Kidney (tissue), 14 donors: ENCODE measurements around the gene NFKB1. TPM values are rescaled to one million over a fixed set of nuclear protein-coding genes. Genes with fewer than 3 reads are reported as not detected.

Source experiments
- DNase-seq, 5 donors: peaks; one replicate each; pipeline ENCODE4 v3.0.0-alpha.2; 2013 to 2020
- FAIRE-seq: peaks from 2 replicates; lab custom pipeline; 2012; peaks lifted over from hg19 to GRCh38; lab: Jason Lieb, UNC
- H3K27ac ChIP-seq, 2 donors: one replicate each; pipeline ENCODE4 v1.7.0; 2013; ENCODE audit warnings: low read depth in 2 of 2, low read length in 2 of 2, inconsistent platforms in 1 of 2
- H3K27me3 ChIP-seq: one replicate; pipeline ENCODE4 v1.7.1; 2013; ENCODE audit warnings: low read length, inconsistent platforms; ENCODE audit not compliant: control insufficient read depth, insufficient read depth
- H3K36me3 ChIP-seq, 3 donors: one replicate each; pipeline versions ENCODE4 v1.7.0 to v1.7.1; 2013; ENCODE audit warnings: low read length in 3 of 3, control low read depth in 1 of 3, inconsistent platforms in 1 of 3; ENCODE audit not compliant: insufficient read depth in 3 of 3, control insufficient read depth in 2 of 3
- H3K4me1 ChIP-seq, 3 donors: one replicate each; pipeline versions ENCODE4 v1.7.0 to v1.7.1; 2013; ENCODE audit warnings: low read length in 3 of 3, inconsistent platforms in 1 of 3, low read depth in 1 of 3; ENCODE audit not compliant: control insufficient read depth in 2 of 3, insufficient read depth in 2 of 3
- H3K4me3 ChIP-seq, 3 donors: one replicate each; pipeline versions ENCODE4 v1.7.0 to v1.8.1; 2013; ENCODE audit warnings: low read length in 3 of 3, control low read depth in 1 of 3, inconsistent platforms in 1 of 3
- H3K9ac ChIP-seq, 3 donors: one replicate each; pipeline versions ENCODE4 v1.7.0 to v1.7.1; 2013; ENCODE audit warnings: low read length in 3 of 3, control low read depth in 1 of 3, inconsistent platforms in 1 of 3
- H3K9me3 ChIP-seq, 3 donors: one replicate each; pipeline versions ENCODE4 v1.7.0 to v1.7.1; 2013; ENCODE audit warnings: low read length in 3 of 3, control low read depth in 1 of 3, inconsistent platforms in 1 of 3; ENCODE audit not compliant: control insufficient read depth in 2 of 3, insufficient read depth in 1 of 3
- CTCF ChIP-seq: IDR thresholded peaks from 3 replicates; pipeline ENCODE4 v1.5.1; 2012; ENCODE audit warnings: mild to moderate bottlenecking, moderate library complexity, borderline replicate concordance; ENCODE audit not compliant: insufficient read depth; ENCODE audit errors: extremely low read depth
- intact Hi-C: fragments of 100-400 bp; cut with DNase I; formaldehyde crosslinking; loops from one replicate; pipeline ENCODE4 v1.11.1; 2022
- polyA plus RNA-seq: library from polyadenylated mRNA; stranded (reverse); fragments of 350-450 nt; fragmentation: Illumina TruSeq; extraction: RNeasy Lipid Tissue Mini Kit (QIAGEN cat#74804); gene quantifications from one replicate; pipeline ENCODE4 v1.2.3, GENCODE V29; 2014; ENCODE audit warnings: low read depth, low replicate concordance; ENCODE audit not compliant: insufficient read depth
- total RNA-seq: library from RNA; stranded (reverse); fragmentation: NEBNext Ultra II Directional; extraction: Animal tissue kit (Norgen Biotek cat#: 25700); gene quantifications from one replicate; pipeline ENCODE4 v1.2.1, GENCODE V29; 2021
- donor health status: control.
- donor health status: control.
- donor health status: control.
- donor health status: control.
- donor health status: control.
- donor health status: DM: yes; HTN: yes; CAD: no.
- donor health status: Normal renal cell carcinoma (clear cell type).

The NFKB1 gene
- total and polyA plus RNA-seq, 2 donors from 2014 or later = 10.1 to 56.9 TPM

GRCh38 chr4:102631616-102632015, 130.5 kb downstream of the NFKB1 start:
- intact Hi-C loops = no loop called here
- TF ChIP-seq CTCF = no peak
- Histone ChIP-seq H3K27ac (no peak overlapping the region), H3K4me1 (no peaks in the 10 kb centered on the region), H3K36me3 (peaks cover 0 to 5% (median 3%) of the 10 kb centered on the region in 3 donors), H3K9ac (no peak overlapping the region), H3K4me3 (no peak overlapping the region), H3K27me3 (no peaks in the 10 kb centered on the region), H3K9me3 (no peaks in the 10 kb centered on the region)
- no peak for FAIRE-seq
- no peak for DNase-seq

- no peaks in the 10 kb centered on the region for H3K9me3 ChIP-seq
- no peaks in the 10 kb centered on the region for H3K27me3 ChIP-seq
- FAIRE-seq (no peak), DNase-seq (no peak)
- no peaks in the 10 kb centered on the region for H3K4me1 ChIP-seq
- TF ChIP-seq CTCF = no peak
- H3K9ac ChIP-seq = no peak overlapping the region
- peaks cover 0 to 6% (median 3%) of the 10 kb centered on the region in 3 donors for H3K36me3 ChIP-seq
- no peak overlapping the region for H3K4me3 ChIP-seq
- H3K27ac ChIP-seq = no peak overlapping the region
- intact Hi-C loops = no loop called here
These were observed 131.3 kb downstream of the NFKB1 start for GRCh38 chr4:102632241-102633065.

GRCh38 chr4:102633100-102633499, 131.9 kb downstream of the NFKB1 start:
- no peak overlapping the region for H3K9ac ChIP-seq
- no peaks in the 10 kb centered on the region for H3K9me3 ChIP-seq
- peaks cover 0 to 11% (median 3%) of the 10 kb centered on the region in 3 donors for H3K36me3 ChIP-seq
- TF ChIP-seq CTCF = no peak
- H3K4me1 ChIP-seq = no peaks in the 10 kb centered on the region
- intact Hi-C loops = no loop called here
- H3K27ac ChIP-seq = no peak overlapping the region
- DNase-seq (no peak), FAIRE-seq (no peak)
- no peaks in the 10 kb centered on the region for H3K27me3 ChIP-seq
- no peak overlapping the region for H3K4me3 ChIP-seq
